GM21529 (cell line): Measurements from ENCODE around the gene CFAP99.
A peak's percentile ranks its signal among the peaks of the same experiment; 100 is the strongest.

Experiments
- ATAC-seq: cut with Tn5 transposase; IDR thresholded peaks from one replicate; pipeline ENCODE4 v1.9.1; 2021; ENCODE audit not compliant: unreplicated experiment

Gene CFAP99

DNA sequence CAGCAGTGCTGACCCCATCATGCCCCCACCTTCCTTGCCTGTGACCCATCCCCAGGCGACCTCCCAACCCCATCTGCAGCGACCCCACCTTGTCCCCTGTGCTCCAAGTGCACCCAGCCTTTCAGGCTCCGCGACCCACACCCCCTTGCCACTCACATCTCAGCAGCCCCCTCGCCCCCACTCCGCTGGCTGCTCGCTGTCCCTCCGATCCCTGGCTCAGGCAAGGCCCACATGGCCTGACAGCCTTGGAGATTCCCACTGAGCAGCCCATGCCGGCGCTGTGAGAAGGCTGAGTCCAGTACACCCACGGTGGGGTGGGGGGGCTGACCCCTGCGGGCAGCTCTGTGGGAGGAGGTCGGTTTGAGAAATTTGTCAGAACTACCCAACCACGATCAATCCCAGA lies 9.4 kb upstream of the CFAP99 start:
- ATAC-seq, result no peak

DNA sequence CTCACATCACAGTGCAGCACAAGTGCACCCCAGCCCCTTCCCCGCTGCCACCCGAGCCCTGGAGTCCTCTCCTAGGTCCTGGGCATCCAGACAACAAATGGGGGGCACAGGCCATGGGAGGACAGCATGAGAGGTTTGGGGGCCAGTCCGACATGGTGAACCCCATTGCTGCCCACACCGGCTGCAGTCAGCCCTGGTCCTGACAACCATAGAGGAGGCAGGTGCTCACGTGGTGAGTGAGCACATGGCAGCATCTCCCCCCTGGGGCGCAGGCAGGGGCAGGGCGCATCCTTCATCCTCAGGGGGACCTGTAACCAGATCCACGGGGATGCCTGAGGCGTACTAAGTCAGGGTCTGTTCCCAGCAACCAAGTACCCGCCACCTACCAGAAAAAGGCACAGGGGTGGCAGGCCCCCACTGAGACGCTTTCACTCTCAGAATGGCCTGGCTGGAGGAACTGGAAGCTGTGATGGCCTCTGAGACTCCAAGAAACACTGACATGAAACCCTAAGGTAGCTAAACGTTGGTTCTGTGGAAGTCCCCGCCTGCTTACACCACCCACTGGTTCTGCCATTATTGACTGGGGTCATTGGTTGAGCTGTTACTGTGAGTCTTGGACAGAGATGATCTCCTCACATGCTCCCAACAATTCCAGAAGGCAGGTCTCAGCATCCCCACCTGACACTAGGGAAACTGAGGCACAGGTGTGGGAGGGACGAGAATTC lies 6.8 kb upstream of the CFAP99 start:
- no peak for ATAC-seq

- peak; percentile 31 for ATAC-seq
These were observed 6.2 kb upstream of the CFAP99 start for GRCh38 chr4:2412534-2412884.

DNA sequence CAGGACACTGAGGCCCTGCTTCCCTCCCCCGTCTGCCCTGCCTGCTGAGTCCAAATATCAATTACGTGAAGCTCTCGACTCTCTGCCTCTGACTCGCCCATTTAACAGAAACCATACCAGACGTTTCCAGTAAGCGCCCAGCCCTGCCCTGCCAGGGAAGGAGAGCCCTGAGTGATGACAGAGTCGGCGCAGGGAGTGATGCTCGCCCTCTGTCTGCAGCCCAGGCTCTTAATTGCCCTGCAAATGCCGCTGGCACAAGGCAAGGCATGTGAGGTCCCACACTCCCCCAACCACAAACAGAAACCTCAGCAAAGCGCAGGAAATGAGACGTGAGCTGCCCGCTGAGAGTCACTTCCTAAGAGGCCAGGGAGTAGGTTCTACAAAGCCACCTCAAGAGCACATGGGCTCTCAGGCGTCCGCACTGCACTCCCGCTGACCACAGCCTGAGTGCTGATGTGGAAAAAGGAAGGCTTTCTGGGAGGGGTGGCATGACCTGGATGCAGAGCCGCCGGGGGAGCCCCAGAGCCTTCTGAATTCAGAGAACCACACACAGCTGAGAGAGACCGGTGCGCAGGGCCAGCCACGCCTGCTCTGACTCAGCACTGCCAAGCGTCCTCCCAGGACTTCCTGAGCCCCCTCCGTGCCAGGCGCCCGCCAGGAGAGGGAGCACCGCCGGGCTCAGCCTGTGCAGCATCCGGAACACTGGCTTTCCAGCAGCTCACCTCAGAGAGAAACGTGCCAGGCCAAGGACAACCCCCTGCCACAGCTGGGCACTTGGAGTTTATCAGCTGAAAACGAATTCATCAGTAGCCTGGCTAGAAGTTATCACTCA lies 5.7 kb upstream of the CFAP99 start:
- ATAC-seq, result peak; percentile 65

- no peak for ATAC-seq
These were observed 4.7 kb upstream of the CFAP99 start for GRCh38 chr4:2413821-2414610.

- ATAC-seq, result no peak
These were observed 3.5 kb upstream of the CFAP99 start for GRCh38 chr4:2415213-2415612.

DNA sequence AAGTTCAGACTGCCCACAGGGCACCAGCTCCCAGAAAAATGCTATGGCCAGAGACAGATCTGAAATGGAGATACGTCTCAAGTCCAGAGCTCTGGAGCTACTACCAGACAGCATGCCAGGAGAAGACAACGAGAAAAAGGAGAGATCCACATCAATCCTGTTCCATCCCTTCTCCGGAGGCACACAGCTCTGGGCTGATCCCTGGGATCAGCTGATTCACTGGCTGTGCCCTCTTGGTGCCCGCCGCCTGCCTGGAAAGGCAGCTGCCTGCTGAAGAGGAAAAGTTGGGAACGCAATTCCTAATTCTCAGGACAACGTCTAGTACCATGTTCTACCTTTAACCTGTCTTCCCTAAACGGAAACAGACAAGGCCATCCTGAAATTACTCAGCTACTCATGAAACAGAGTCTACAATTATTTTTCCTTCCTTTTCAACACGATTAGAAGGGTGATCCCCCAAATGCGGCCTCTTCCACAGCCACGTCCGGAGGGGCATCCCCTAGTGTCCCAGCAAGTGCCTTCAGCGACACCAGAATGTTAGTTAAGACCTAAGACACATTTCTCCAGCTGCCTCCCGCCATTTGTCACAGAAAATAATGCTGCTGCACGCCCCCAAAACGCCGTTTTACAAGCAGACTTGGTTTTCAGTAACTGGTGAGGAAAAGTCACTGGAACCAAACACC lies 2.7 kb upstream of the CFAP99 start:
- ATAC-seq, result no peak

- no peak for ATAC-seq
These were observed 2.1 kb upstream of the CFAP99 start for GRCh38 chr4:2416564-2417225.

DNA sequence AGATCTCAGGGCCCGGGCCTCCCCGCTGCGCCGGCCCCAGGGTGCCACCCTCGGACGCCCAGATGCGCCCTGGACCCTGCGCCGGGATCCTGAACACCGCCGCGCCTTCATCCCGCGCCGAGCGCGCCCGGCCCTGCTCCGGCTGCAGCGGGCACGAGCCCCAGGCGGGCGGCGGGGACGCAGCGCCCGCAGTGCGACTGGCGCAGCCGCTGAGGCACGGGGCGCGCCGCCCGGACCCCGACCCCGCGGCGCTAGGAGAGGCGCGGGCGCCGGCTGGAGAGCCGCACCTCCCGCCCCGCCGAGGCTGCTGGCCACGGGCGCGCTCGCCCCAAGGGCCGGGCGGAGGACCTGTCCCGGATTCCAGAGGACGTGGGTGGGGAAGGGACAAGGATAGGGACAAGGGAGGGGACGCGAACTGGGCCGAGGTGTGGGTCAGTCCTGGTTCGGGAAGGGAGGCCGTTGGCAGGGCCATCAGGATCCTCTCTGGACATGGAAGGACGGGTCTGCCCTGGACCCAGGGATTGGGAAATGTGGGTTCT lies 1.5 kb upstream of the CFAP99 start:
- no peak for ATAC-seq

- peak; percentile 19 for ATAC-seq
These were observed 748 bp upstream of the CFAP99 start, which contains the start of gene ZFYVE28 for GRCh38 chr4:2417765-2418649. Gene ZFYVE28, minus strand, starts transcription at chr4:2418645. Its CDS starts 322 bp downstream, at chr4:2418323.

- no peak for ATAC-seq
These were observed 1.1 kb downstream of the CFAP99 start for GRCh38 chr4:2419814-2420213.

DNA sequence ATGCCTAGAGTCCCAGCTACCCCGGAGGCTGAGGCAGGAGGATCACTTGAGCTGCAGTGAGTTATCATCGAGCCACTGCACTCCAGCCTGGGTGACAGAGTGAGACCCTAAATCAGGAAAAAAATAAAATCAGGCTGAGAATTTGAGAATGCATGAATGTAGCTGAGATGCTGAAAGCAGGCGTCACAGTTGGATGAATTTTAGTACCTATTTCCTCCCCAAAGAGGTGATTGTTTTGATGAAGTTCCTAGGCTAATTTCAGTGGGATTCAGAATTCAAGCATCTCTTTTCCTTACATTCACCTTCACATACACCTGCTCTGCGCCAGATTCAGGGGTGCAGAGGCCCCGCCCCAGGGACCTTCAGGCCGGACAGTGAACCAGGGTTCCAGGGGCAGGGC lies 3.2 kb downstream of the CFAP99 start:
- no peak for ATAC-seq

- ATAC-seq, result no peak
These were observed 4.3 kb downstream of the CFAP99 start for GRCh38 chr4:2423066-2423465.

- no peak for ATAC-seq
These were observed 4.9 kb downstream of the CFAP99 start for GRCh38 chr4:2423695-2424094.

GRCh38 chr4:2424581-2424980 lies 5.8 kb downstream of the CFAP99 start:
- ATAC-seq, result no peak

GRCh38 chr4:2425386-2426068 lies 6.8 kb downstream of the CFAP99 start:
- no peak for ATAC-seq

DNA sequence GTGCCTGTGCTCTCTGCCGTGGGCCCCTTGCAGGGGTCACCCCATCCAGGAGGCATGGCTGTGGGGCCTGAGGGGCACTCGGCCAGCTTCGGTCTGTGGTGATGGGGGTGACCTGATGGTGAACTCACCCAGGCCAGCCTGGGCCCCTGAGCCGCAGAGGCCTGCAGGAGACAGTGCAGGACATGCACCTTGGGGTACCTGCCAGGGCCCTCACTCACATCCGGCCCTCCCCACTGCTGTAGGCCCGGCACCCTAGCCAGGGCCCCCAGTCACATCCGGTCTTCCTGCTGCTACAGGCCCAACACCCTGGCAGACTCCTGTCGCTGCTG lies 7.3 kb downstream of the CFAP99 start:
- ATAC-seq, result no peak

DNA sequence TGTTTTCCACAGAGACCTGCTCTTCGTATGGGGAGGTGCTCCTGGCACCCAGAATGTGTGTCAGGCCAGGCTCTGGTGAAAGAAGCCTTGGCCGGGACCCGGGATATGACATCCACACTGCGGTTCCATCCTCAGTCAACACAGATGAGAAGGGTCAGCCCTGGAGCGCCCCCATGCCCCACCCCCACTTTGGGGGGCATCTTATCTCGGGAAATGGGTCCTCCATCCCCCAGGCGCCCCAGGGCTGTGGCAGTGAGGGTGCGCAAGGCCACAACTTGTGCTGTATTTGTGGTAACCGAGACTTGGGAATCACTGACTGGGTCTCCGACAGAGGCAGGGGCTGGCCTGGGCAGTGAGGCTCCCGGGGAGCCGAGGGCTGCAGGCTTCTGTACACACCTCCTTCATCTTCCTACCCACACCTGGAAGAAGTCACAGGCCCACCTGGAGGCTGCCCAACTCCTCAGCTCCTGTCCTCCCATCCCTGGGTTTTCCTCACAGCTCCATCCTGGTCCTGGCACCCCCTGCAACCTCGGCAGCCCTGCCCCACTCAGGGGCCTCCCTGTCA lies 8.0 kb downstream of the CFAP99 start:
- no peak for ATAC-seq
